Measurements from ENCODE around the gene GNB1L. TPM values are rescaled to one million over a fixed set of nuclear protein-coding genes. Genes with fewer than 3 reads are reported as not detected.

The GNB1L gene
- total RNA-seq, 1 experiment from 2014 or later = 18.0 TPM

DNA sequence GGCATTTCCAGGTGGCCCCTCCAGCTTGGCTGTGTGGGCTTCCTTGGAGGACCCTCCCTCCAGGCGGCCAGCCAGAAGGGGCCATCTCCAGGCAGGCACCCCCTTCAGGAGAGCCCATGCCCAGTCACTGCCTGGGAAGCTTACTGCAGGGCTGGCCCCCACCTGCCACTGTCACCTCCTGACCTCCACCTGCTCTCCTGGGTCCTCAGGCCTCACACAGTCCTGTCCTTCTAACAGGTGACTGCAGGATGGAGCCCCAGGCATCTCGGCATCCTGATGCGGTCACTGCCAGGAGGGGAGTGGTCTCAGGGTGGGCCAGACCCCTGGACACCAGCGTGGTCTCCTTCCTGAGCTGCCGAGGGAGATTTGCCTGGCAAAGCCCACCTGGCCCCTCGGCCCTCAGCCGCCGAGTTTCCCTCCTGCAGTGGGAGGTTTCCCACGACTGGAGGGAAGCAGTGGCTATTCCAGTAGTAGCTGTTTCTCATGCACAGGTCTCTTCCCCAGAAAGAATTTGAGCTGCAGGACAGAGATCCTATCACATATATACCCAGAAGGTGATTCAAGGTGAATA lies 81.1 kb downstream of the GNB1L start:
- Mint-ChIP-seq H3K9me3 (no peaks in the 10 kb centered on the region), H3K36me3 (no peaks in the 10 kb centered on the region), H3K4me1 (no peaks in the 10 kb centered on the region), H3K27me3 (ENCODE audit: low read depth) (peaks cover 46% of the 10 kb centered on the region), H3K4me3 (no peak overlapping the region), H3K27ac (no peak overlapping the region)
- DNase-seq (ENCODE audit: low spot score) (peak; percentile 8), ATAC-seq (no peak)
- ChIA-PET POLR2A (no interaction called here), CTCF (interaction anchor here (0.7 to 2.3 kb wide), 7 partner anchors 20 to 420 kb away, joined by 3 to 12 read pairs (median 5); no protein-coding TSS in a partner anchor)
- TF ChIP-seq ZNF396 (CRISPR knock-in tag; IDR thresholded peaks at IDR 0.05; ENCODE audit: borderline replicate concordance) (no peak), PRRX2 (CRISPR knock-in tag; IDR thresholded peaks at IDR 0.05) (no peak), NFYB (CRISPR knock-in tag; conservative IDR thresholded peaks at IDR 0.05; ENCODE audit: low read depth) (no peak), IRF2 (CRISPR knock-in tag; IDR thresholded peaks at IDR 0.05; ENCODE audit: borderline replicate concordance, low read depth) (no peak), SP1 (CRISPR knock-in tag; conservative IDR thresholded peaks at IDR 0.05) (no peak)
- TF ChIP-seq, protein P1, sequence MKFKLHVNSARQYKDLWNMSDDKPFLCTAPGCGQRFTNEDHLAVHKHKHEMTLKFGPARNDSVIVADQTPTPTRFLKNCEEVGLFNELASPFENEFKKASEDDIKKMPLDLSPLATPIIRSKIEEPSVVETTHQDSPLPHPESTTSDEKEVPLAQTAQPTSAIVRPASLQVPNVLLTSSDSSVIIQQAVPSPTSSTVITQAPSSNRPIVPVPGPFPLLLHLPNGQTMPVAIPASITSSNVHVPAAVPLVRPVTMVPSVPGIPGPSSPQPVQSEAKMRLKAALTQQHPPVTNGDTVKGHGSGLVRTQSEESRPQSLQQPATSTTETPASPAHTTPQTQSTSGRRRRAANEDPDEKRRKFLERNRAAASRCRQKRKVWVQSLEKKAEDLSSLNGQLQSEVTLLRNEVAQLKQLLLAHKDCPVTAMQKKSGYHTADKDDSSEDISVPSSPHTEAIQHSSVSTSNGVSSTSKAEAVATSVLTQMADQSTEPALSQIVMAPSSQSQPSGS (CRISPR knock-in tag; IDR thresholded peaks at IDR 0.05; ENCODE audit: borderline replicate concordance, low read depth) = no peak
- TF ChIP-seq, protein P2, sequence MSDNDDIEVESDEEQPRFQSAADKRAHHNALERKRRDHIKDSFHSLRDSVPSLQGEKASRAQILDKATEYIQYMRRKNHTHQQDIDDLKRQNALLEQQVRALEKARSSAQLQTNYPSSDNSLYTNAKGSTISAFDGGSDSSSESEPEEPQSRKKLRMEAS (CRISPR knock-in tag; IDR thresholded peaks at IDR 0.05) = no peak
- TF ChIP-seq, protein P3, sequence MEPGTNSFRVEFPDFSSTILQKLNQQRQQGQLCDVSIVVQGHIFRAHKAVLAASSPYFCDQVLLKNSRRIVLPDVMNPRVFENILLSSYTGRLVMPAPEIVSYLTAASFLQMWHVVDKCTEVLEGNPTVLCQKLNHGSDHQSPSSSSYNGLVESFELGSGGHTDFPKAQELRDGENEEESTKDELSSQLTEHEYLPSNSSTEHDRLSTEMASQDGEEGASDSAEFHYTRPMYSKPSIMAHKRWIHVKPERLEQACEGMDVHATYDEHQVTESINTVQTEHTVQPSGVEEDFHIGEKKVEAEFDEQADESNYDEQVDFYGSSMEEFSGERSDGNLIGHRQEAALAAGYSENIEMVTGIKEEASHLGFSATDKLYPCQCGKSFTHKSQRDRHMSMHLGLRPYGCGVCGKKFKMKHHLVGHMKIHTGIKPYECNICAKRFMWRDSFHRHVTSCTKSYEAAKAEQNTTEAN (CRISPR knock-in tag; IDR thresholded peaks at IDR 0.05) = no peak

DNA sequence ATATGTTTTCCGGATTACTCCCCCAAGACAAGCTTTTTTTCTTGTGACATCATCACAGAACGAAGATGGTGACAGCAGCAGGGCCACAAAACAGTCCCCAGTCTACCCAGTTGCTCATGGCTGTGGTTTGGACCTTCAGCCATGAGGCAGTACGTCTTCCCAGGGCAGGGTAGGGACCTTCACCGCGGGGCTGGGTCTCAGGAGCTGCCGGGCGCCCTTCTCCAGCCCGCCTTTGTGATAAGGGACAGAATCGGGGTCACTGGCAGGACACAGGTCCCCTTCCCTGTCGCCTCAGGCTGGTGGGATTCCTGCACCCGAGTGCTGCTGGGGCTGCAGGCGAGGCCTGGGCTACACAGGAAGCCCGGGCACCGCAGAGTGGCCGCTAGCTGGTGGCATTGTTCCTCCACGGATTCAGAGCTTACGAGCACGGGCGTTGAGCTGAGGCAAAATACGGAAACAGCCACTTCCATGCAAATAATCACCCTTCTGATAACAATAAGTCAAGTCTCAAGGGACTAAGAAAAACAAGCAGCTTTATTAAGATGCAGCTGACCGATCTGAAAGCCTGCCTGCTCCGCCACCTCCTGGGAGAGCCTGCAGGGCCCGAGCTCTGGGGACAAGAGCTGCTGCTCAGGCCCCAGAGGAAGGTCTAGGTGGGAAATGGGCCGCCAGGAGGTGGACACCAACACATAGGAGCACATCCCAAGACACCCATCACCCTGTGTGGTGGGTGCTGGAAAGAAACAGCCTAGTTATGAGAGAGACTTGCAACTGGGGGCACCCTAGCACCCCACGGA lies 81.8 kb downstream of the GNB1L start:
- Mint-ChIP-seq H3K27ac (no peak overlapping the region), H3K9me3 (no peaks in the 10 kb centered on the region), H3K4me1 (peaks cover 4% of the 10 kb centered on the region; the same call in 1 of the 2 replicates), H3K4me3 (no peak overlapping the region), H3K36me3 (no peaks in the 10 kb centered on the region), H3K27me3 (ENCODE audit: low read depth) (peaks cover 53% of the 10 kb centered on the region)
- CTCF ChIA-PET = interaction anchor here (1.0 to 2.3 kb wide), 6 partner anchors 19 to 175 kb away, joined by 3 to 12 read pairs (median 6); no protein-coding TSS in a partner anchor
- no peak for TF ChIP-seq ESRRA (CRISPR knock-in tag; IDR thresholded peaks at IDR 0.05; ENCODE audit: borderline replicate concordance)
- TF ChIP-seq MYBL2 (CRISPR knock-in tag; IDR thresholded peaks at IDR 0.05) = no peak
- TF ChIP-seq, protein P4, sequence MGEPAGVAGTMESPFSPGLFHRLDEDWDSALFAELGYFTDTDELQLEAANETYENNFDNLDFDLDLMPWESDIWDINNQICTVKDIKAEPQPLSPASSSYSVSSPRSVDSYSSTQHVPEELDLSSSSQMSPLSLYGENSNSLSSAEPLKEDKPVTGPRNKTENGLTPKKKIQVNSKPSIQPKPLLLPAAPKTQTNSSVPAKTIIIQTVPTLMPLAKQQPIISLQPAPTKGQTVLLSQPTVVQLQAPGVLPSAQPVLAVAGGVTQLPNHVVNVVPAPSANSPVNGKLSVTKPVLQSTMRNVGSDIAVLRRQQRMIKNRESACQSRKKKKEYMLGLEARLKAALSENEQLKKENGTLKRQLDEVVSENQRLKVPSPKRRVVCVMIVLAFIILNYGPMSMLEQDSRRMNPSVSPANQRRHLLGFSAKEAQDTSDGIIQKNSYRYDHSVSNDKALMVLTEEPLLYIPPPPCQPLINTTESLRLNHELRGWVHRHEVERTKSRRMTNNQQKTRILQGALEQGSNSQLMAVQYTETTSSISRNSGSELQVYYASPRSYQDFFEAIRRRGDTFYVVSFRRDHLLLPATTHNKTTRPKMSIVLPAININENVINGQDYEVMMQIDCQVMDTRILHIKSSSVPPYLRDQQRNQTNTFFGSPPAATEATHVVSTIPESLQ (CRISPR knock-in tag; IDR thresholded peaks at IDR 0.05) = no peak
- no peak for TF ChIP-seq ZNF416 (CRISPR knock-in tag; IDR thresholded peaks at IDR 0.05)
- TF ChIP-seq, protein P3 (CRISPR knock-in tag; IDR thresholded peaks at IDR 0.05) = no peak
- no peak for TF ChIP-seq GTF2I (CRISPR knock-in tag; conservative IDR thresholded peaks at IDR 0.05)
- no peak for TF ChIP-seq SMAD3 (CRISPR knock-in tag; IDR thresholded peaks at IDR 0.05; ENCODE audit: borderline replicate concordance)
- TF ChIP-seq, protein P2 (CRISPR knock-in tag; IDR thresholded peaks at IDR 0.05) = no peak
- TF ChIP-seq ELF4 (CRISPR knock-in tag; IDR thresholded peaks at IDR 0.05; ENCODE audit: low read depth) = no peak
- no peak for TF ChIP-seq NR2C2 (CRISPR knock-in tag; IDR thresholded peaks at IDR 0.05)
- TF ChIP-seq ZBTB21 (CRISPR knock-in tag; IDR thresholded peaks at IDR 0.05; ENCODE audit: borderline replicate concordance) = no peak
- ATAC-seq (no peak), DNase-seq (ENCODE audit: low spot score) (peak; percentile 7)
- POLR2A ChIA-PET = no interaction called here

Measured in WTC11 (cell line).